Esophagus mucosa (tissue), 1 donor: ENCODE results near the gene MT4. TPM values are rescaled to one million over a fixed set of nuclear protein-coding genes. Genes with fewer than 3 reads are reported as not detected.

Experiments
- ATAC-seq: fragments of 200-7000 bp; cut with Tn5 transposase; one replicate; pipeline ENCODE4 v1.9.1; 2020
- total RNA-seq: library from RNA; stranded (reverse); gene quantifications from one replicate; pipeline ENCODE4 v1.2.4, GENCODE V29; 2023
- donor health status: DM: yes; HTN: yes; CAD: no.

The MT4 gene
- total RNA-seq: 8.4 TPM

DNA sequence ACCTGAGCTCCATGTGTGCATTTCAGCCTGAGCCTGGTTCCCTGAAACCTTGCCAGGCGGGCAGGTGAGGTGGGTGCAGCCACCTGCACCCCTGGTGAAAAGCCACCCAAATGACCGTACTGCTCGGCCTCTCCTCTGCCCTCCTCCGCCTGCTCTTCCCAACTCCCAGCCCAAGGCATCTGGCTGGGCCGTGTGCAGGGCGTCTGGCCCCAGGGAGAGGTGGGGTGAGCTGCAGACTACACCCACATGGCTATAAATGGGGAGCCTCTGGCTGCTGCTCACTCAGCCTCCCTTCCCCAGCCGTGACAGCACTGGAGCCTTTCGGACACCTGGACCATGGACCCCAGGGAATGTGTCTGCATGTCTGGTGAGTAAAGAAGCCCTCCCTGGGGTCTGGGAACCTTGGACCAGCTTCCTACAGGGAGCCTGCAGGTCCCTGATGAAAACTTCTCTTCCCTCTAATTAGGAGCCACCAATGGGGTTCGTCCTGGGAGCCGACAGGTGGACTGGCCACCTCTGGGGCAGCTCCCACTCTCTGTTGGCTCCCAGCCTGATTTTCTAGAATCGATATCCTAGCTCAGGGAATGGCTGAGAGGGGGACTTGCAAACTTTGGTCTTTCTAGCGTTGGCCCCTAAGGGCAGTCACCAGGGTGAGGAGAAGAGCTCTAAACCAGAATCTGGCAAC lies at the start of gene MT4:
Gene MT4 (plus strand): TSS at position 281 of the 685 bp plus-strand sequence. CDS start 56 bp downstream, at position 337.
- ATAC-seq: peak; percentile 42

DNA sequence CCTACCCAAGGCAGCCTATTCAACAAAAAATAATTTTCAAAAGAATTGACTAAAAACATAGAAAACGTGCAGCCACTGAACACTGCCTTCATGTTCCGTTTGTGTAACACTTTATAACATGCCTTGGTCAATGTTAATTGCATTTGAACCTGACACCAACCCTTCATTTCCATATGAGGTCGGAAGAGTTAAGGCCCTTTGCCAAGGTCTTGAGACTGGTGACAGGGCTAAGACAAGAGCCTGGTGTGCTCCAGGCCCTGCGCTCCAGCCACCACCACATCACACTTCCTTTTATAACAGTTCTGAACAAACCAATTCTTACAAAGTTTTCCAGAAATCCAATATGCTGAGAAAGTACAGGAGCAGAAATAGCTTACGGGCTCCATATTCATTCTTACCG lies 49.2 kb upstream of the MT4 start:
- no peak for ATAC-seq

DNA sequence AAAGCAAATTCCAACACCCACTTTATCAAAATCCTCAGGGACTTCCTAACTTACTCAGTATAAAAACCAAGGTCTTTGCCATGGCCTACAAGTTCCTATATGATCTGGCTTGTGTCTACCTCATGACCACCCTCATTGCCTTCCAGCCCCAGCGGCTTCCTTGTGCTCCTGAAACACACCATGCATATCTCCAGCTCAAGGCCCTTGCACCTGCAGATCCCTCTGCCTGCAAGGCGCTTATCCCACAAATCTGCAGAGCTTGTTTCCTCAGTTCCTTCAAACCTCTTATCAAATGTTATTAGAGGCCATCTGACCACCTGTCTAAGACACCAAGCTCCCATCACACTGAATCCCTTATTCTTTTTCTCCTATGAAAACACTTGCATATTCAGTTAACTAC lies 47.7 kb upstream of the MT4 start:
- no peak for ATAC-seq

DNA sequence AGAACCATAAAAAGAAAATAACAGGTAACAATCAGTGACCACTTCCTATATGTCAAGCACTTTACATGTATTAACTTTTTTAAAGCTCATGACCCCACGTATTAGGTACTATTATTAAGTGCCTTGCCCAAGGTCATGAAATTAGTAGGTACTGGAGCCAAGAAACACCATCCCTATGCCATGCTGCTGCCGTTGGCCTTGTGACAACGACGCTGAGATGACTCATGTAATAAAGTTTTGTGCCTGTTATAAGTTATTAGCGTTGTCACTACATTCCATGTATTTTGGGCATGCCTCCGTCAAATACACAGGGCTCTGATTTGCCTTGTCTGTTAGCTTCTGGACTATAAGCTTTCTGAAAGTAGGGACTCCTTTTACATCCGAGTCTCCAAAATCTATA lies 46.4 kb upstream of the MT4 start:
- peak; percentile 14 for ATAC-seq

DNA sequence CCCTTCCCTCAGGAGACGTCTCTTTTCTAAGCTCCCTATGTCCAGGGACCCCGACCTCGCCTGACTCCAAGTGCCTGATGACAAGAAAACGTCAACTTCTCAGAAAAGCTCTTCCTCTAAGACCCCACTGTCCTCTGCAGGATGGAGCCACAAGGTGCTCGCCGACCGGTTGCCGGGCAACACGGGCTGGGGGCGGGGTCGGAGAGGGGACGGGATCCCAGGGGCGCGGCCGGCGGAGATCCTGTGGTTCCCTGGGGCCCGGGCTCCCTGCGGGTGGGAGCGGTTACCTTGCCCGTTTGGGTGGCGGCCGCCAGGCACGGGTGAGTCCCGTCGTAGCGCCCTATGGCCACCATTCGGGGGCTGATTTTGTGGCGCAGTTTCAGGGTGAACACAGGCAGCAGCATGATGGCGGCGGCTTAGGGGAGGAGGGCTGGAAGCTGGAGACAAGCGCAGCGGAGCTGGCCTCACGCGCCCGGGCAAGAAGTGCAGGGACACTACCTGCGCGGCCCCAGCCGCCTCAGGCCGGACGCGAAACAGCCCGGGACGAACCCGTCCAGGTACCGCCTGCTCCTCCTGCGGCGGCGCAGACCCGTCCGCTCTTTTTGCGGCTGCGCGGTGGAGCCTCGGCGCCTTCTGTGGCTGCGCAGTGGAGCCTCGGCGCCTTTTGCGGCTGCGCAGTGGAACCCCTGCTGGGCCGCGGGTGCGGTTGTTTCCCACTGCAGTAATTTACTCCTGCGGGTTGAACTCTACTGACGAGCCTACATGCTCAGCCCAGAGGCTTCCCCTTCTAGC lies 45.2 kb upstream of the MT4 start, which contains the start of gene BBS2:
Gene BBS2 (minus strand): TSS at position 566 of the 792 bp plus-strand sequence. CDS start 162 bp downstream, at position 404.
- peak; percentile 89 for ATAC-seq

DNA sequence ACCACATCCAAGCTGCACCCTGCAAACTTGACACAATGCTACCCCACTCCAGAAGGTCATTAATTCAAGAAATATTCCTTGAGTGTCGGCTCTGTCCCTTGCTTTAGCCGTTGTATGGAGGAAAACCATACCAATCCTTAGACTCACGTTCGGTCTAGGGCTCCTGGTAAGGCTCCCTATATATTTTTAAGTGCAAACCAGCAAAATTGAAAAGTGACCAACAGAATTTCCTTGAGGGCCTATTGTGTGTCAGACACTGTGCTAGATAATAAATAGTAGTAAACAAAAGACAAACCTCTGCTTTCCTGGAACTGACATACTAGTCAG lies 44.7 kb upstream of the MT4 start:
- no peak for ATAC-seq

DNA sequence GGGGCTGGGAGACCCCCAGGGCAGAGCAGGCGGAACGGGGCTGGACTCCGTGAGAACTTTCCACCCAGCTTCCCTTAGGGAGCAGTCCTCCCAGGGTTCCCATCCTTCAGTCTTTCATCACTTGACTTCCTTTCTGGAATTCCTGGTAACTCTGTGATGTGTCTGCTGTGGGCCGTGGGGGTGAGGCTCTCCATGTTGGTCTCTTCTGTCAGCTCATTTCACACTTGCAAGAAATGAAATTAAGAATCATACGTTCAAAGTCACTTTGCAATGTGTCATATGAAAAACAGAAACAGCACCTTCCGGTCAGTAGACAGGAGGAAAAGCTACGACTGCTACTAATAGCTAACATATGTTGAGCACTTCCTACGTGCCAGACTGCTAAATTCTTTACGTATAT lies 39.6 kb upstream of the MT4 start:
- no peak for ATAC-seq

DNA sequence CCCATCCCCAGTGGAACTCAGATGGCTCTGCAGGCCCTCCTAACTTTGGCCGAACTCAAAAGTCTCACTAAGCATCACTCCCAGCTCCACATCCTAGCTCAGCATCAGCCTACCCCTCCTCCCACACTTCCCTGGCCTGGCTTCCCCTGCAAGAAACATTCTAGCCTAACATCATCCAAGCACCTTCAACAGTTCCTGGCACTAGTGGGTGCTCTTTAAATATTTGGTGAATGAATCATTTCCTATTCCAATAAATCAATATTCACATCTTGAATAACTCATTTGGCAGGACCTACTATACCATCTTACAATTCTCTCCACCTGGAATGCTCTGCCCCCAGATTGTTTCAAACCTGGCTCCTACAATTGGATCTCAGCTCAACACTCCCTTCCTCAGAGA lies 34.0 kb upstream of the MT4 start:
- peak; percentile 12 for ATAC-seq

DNA sequence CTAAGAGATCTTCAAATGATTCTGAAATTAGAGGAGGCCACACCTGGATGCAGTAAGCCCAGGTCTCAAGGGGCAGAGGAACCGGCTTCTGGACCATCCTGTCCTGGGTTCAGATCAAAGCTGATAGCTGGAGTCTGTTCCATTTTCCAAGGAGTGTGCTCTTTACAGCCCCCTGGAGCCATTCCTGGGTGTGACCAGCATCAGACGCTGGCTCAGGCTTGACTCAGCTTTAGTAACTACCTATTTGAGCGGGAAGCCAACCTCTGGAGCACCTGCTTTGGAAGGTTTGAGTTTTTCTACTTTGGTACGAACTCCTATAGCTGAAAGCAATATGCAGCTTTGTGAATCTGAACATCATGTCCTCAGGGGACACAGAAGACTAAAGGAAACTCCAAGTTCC lies 32.2 kb upstream of the MT4 start:
- ATAC-seq: peak; percentile 75

DNA sequence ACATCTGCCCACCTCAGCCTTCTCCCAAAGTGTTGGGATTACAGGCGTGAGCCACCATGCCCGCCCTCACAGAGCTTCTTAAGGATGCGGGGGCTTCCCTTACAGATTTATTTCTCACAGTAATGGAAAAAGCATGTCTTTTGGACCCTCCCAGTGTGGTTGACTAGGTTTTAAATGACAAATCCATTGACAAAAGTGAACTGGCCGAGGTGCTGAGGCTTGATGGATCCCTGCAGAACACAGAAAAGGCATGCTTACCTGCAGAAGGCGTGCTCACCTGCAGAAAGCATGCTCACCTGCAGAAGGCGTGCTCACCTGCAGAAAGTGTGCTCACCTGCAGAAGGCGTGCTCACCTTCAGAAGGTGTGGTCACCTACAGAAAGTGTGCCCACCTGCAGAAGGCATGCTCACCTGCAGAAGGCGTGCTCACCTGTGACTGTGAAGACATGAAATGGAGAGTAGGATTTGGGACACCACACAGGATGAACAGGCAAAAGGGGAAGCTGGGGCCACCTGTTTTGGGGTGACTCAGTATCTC lies 30.0 kb upstream of the MT4 start:
- ATAC-seq: no peak

DNA sequence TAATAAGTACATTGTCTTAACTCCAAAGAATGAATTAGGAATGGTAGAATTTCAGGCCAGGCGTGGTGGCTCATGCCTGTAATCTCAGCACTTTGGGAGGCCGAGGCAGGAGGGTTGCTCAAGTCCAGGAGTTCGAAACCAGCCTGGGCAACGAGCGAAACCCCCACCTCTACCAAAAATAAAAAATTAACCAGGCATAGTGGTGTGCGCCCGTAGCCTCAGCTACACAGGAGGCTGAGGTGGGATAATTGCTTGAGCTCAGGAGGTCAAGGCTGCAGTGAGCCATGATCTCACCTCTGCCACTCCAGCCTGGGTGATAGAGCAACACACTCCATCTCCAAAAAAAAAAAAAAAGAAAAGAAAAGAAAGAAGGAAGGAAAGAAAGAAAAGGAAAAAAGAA lies 26.5 kb upstream of the MT4 start:
- no peak for ATAC-seq

DNA sequence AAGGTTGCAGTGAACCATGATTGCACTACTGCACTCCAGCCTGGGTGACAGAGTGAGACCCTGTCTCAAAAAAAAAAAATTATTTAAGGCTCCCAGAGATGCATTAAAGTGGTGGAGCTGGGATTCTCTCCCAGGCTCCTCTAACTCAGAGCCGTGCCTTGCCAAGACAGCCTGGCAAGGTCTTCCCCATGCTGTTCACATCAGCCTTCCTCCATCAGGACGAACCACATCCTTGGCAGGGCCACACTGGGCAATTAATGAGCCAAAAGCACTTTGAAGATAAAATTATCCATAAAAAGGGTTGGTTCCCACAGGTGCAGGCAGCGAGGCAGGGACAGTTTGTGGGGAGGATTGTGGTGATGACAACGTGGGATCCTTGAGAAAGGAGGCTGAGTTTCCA lies 25.2 kb upstream of the MT4 start:
- no peak for ATAC-seq

DNA sequence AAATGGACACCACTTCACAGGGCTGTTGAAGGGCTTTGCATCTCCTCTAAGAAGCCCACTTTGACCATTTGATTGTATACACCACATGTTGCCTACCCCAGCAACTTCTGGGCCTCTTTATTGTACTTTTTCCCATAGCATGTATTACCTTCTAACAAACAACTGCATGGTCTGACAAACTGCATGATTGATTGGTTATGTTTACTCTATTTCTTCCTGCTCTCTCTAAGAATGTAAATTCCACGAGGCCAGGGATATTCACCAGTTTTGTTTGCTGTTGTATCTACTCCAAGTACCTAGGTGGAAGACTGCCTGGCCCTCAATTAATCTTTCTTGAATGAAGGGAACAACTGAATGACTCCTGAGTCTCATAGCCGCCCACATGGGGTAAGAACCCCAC lies 22.8 kb upstream of the MT4 start:
- no peak for ATAC-seq

DNA sequence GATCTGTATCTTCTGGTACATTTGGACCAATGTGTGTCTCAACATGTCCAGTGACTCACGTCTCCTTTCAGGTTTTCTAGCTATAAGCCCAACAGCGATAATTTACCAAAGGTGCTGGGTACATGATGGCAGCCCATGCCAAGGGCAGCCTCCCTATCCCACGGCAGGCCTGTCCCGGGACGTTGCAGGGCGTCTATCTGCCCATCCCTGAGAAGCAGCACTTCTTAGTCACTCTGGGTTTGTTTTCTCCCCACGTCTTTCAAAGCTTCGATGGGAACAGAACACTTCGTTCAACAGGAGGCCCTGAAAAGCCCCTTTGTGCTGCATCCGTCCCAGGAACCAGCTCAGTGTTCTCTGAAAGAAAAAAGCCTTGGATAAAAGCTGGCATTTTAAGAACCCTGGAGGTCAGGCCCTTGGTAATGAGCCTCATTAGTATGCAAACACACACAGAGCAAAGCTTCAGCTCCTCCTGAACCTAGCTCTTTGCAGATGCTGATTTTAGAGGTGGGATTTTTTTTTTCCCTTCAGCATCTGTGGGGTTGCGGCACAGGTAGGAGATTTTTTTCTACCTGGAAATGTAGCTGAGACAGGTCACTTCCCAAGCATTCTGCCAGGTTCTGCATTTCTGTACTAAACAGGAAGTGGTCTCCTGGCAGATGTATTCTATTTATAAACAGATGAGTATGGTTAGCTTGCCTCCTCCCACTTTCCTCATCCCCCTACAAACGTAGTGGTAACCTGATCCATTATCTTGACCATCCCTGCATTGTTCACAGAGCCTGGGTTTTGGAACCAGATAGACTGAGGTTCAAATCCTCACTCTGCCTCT lies 17.5 kb upstream of the MT4 start:
- ATAC-seq: peak; percentile 95

DNA sequence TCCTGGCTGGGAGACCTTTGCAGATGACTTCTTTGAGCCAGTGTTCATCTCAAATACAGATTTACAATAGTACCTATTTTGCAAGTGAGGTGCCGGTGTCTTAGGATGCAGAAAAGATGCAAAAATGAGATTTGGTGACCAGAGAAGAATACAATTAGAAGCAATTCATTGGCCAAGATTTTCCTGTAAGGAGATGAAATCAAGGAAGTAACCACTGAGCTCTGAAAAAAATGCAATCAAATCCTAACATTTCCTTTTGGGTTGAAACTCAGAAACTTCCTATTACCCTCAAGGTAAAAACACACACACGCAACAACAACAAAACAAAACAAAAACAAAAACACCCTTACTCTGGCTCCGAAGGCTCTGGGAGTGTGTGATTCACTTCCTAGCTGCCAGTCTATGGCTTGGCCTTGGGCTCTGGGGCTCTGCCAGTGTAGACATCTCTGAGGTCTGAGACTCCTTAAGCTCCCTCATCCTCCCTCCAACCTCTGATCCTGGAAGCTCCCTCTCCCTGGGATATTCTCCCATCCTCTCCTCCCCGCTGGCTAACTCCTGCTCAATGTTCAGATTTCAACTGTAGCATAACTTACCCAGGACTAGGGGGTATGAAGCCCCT lies 16.8 kb upstream of the MT4 start:
- peak; percentile 40 for ATAC-seq

DNA sequence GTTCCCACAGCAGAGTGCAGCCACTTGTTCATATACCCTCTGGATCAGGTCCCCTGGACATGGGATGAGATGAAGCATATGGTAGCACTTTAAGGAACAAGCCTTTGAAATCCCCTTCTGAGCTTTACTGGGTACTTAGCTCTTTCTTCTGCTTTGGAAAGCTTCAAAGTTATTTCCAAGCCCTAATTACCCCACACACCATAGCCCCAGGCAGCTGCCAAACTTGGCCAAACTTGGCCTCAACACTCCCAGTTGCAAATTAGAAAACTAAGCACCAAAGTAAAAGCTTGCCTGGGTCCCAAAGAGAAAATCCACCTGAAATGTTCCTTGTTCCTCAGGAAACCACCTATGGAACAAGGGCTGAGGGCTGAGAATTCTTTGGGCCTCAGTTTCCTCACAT lies 15.7 kb upstream of the MT4 start:
- no peak for ATAC-seq

DNA sequence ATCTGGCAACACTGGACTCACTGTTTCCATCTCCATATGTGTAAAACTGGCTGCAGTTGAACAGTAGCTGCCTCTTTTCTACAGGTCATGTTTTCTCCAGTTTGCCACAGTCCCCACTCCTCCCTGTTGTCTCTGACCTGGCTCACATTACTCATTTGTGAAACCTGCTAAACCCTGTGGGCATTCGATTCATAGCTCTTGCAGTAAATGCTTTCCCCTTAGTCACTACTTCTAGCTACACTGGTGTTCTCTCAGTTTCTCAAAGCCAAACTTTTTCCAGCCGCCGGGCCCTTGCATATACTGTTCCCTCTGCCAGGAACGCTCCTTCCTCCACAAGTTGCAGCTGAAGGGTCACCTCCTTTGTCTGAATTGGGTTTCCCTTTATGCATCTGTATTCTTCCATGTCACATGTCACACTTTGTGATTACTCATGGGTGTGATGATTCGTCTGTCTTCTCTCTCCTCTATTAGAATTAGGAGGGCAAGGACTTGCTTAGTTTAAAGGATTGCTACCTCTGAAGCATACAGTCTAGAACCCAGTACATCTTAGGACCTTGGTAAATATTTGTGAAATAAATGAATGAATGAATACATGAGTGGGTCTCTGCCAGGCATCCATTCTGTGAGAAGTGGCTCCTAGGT lies 15.0 kb upstream of the MT4 start:
- ATAC-seq: peak; percentile 47

DNA sequence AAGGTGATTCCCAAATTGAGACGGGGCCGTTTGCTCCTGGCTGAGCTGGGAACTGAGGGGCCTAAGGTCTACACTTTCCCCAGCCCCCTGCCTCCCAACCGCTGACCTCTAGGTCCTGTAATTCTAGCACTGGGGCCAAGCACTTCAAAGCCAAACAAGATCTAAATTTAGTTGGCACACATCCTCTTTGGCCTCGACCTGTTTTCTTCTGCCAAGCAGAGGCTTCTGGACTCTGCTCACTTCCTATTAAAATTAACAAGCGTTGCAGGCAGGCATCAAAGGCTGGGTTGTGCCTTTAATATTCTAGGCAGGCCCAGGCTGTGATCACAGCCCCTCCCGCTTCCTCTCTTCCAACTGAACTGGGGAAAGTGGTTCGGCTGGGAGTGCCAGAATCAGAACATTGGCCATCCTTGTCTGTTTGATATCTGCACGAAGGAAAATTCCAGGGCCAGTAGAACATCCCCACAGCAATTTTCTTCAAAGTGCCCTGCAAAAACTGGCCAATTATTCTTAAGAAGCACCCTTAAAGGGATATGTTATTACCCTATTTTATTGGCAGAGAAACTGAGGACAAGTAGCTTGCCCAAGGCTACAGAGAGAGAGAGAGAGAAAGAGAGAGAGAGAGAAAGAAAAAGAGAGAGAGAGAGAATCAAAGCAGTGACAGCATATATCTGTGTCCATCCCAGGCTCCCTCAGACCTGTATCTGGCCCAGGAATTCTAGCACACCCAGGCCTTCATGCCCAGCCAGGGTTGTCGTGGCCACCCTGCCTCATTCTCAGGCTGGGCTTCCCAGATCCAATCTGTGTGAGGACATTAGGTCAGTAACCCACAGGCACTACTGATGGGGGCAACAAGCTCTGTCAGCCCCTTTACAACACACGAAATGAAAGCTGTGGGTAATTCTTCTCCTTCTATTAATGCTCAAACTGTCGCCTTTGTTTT lies 12.8 kb upstream of the MT4 start:
- peak; percentile 17 for ATAC-seq

DNA sequence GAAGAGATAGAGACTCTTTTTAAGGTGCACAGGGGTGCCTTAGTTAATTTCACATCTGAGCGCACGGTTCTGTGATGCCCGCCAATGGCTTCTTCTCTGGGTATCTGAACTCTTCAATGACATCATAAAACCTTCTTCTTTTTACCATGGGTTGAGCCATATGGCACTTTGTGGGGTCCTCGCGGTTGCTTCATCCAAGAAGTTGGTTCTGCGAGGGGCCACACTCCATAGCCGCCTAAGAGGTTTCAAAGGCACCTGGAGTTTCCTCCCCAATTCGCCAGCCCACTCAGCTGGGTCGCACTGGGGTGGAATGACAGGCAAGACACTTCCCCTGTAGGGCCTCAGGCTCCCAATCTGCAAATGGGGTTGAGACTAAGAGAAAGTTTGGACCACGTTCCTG lies 10.4 kb upstream of the MT4 start:
- ATAC-seq: no peak

DNA sequence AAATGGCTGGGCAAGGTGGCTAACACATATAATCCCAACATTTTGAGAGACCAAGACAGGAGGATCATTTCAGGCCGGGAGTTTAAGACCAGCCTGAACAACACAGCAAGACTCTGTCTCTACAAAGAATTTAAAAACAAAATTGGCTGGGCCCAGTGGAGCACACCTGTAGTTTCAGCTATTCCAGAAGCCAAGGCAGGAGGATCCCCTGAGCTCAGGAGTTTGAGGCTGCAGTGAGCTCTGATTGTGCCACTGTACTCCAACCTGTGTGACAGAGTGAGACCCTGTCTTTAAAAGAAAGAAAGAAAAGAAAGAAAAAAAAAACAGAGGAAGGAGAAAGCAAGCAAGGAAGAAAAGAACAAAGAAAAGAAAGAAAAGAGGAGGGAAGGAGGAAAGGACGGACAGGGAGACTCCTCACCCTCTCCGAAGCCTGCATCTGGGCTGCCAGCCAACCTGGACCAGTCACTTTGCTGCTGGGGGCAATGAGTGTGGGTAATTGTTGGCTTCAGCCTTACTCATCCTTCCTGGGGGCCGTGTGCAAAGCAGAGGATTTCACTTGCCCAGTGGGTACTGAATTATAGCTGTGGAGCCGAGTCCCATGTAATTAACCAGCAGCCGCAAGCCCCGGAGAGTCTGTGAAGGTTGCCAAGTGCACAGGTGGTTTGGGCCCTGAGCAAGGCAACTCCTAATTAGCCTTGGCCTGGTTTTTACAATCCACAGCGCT lies 6.7 kb upstream of the MT4 start:
- peak; percentile 73 for ATAC-seq
